GM13976 (cell line): Measurements from ENCODE around the gene LRRC3C.
"Not testable (repeated sequence)": the region's sequence is repeated elsewhere in the genome, so short reads cannot be mapped to it uniquely, and the experiment has no call there.

Source experiments
- DNase-seq: peaks from one replicate; pipeline ENCODE4 v3.0.0; 2012; ENCODE audit warnings: low spot score
- in situ Hi-C: fragments of 300-500 bp; cut with MboI; formaldehyde crosslinking; loops from one replicate; pipeline ENCODE4 v1.12.0; 2022; ENCODE audit warnings: low sequenced_read_pairs, mixed read lengths, inconsistent platforms; ENCODE audit not compliant: unreplicated experiment
- TF ChIP-seq, protein P1 (sequence below): IDR thresholded peaks from 2 replicates; pipeline ENCODE4 v1.5.1; 2012; ENCODE audit warnings: borderline replicate concordance, mild to moderate bottlenecking; ENCODE audit not compliant: insufficient read depth; ENCODE audit errors: extremely low read depth, missing control alignments, control extremely low read depth

The LRRC3C gene

DNA sequence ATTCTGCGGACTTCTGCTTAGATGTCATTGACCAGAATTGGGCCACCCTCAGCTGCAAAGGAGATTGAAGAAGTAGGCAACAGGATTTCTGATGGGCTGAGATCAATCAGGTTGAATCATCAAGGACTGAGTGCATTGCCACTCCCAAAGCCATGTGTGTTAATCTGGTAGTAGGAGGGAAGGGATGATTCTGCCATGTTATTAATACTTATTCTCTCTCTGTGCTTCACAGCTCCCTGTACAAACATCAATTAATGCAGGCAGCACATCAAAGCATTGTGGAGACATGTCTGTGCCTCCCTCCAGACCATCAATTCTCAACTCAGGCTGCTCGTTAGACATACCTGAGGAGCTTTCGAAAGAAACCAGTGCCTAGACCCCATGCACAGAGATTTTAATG lies 11.6 kb downstream of the LRRC3C start:
- in situ Hi-C loops = no loop called here
- TF ChIP-seq, protein P1, sequence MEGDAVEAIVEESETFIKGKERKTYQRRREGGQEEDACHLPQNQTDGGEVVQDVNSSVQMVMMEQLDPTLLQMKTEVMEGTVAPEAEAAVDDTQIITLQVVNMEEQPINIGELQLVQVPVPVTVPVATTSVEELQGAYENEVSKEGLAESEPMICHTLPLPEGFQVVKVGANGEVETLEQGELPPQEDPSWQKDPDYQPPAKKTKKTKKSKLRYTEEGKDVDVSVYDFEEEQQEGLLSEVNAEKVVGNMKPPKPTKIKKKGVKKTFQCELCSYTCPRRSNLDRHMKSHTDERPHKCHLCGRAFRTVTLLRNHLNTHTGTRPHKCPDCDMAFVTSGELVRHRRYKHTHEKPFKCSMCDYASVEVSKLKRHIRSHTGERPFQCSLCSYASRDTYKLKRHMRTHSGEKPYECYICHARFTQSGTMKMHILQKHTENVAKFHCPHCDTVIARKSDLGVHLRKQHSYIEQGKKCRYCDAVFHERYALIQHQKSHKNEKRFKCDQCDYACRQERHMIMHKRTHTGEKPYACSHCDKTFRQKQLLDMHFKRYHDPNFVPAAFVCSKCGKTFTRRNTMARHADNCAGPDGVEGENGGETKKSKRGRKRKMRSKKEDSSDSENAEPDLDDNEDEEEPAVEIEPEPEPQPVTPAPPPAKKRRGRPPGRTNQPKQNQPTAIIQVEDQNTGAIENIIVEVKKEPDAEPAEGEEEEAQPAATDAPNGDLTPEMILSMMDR = no peak
- DNase-seq = no peak

DNA sequence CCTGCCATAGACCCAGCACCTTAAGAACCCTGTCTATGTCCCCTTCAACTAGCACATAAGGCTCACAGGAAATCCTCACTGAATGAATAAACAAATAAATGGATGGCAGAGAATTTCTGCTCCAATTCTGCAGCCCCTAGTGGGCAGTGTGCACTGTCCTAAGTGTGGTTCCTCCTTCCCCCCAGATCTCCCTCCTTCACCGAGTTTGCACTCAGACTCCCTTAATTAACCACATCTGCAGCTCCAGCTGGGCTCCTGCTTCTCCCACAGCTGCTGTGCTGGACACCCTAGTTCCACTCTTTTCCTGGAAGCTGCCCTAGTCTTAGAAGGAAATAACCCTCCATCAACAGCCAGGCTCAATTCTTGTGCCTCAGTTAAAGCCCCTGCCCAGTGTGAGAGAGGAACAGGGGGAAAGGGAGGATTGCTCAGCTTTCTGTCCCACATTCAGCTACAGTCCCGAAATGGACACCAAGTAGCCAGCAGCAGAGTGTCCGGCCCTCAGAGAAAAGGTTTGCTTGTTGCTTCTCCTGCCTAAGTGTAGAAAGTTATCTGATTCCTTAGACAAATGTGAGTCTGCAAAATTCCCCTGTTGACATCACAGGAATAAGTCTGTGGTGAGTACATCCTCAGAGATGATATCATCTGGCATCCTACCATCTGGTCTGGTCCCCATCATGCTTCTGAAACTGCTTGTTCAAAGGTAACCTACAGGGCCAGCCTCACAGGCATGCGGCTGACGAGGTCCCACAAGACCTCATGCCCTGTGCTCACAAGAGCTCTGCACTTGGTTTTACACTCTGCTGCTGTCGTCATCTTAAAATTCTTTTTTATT lies 12.3 kb downstream of the LRRC3C start:
- in situ Hi-C loops = no loop called here
- TF ChIP-seq, protein P1 = peak; percentile 32
- DNase-seq = peak; percentile 66

DNA sequence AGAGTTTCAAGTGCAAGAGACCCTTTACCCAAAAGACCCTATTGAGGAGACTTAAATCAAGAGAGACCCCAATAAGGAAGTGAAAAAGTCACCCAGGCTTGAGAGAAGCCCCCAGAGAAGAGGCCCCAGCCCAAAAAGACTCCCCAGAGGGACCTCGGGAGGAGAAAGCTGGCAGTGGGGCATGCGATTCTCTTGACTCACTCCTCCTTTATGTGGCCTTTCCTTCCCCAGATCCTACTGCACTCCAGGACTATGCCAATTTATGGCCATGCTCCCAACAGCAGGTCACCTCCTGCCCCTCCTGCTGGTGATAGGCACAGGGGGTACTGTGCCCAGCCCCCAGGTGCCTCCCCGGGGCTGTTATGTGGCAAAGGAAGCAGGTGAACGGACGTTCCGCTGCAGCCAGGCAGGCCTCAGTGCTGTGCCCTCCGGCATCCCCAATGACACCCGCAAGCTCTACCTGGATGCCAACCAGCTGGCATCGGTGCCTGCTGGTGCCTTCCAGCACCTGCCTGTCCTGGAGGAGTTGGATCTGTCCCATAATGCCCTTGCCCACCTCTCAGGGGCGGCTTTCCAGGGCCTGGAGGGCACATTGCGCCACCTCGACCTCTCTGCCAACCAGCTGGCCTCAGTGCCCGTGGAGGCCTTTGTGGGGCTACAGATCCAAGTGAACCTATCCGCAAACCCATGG lies 16.3 kb downstream of the LRRC3C start:
- TF ChIP-seq, protein P1 = no peak
- in situ Hi-C loops = no loop called here

DNA sequence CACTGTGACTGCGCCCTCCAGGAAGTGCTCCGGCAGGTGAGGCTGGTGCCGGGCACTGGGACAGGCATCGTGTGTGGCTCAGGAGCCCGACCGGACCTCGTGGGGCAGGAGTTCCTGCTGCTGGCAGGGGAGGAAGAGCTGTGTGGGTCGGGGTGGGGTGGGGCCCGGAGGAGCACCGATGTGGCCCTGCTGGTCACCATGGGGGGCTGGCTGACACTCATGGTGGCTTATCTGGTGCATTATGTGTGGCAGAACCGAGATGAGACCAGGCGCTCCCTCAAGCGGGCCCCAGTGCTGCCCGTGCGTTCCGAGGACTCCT lies 16.8 kb downstream of the LRRC3C start:
- in situ Hi-C loops = no loop called here
- TF ChIP-seq, protein P1 = no peak
- no peak for DNase-seq

More for the DNA sequence above, 16.3 kb downstream of the LRRC3C start:
- DNase-seq = no peak

DNA sequence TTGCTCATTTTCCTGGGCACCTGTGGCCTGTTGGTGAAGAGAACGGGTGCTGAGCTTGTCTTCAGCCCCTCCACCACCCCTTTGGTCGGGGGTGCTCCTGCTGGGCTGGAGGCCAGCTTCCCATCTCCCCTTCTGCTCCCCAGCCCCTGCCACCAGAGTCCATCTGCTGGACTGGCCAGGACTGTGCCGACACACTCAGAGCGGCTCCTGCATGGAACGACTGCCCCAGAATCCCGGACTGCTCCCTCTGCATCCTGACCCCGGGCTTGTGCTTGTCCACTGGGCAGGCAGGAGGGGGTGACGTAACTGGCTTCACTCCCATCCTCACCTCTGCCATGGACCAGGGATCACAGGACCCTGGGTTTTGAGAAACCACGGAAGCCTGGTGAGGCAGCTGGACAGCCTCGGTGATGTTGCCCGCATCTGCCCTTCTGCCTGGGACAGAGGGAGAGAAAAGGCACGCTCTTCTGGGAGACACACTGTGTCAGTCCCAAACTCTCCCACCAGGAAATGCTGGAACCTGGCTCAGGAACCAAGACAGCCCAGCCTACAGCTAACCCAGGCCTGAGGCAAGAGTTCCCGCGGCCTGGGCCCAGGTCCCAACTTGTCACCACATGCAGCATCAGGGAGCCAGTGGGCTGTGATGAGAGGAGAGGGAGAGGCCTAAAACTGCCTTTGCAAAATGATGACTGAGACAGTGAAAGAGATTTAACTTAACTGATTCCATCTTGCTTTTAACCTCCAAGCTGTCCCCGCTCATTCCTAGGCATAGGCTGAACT lies 19.2 kb downstream of the LRRC3C start:
- no peak for DNase-seq
- in situ Hi-C loops = no loop called here
- TF ChIP-seq, protein P1 = no peak

DNA sequence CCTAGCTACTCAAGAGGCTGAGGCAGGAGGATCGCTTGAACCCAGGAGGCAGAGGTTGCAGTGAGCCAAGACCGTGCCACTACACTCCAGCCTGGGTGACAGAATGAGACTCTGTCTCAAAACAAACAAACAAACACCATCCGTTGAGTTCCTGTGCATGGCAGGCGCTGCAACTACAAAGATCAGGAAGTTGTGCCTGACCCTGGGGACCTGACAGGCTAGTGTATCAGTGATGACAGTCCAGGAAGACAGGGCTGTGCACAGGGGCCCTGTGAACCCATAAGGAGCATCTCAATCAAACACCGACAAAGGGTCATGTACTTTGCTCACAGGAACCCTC lies 20.9 kb downstream of the LRRC3C start:
- in situ Hi-C loops, DNase-seq: not testable (repeated sequence)
